HTERT RPE-1 (cell line): ENCODE data around the gene RWDD3.

Experiments
- in situ Hi-C: fragments of 300-500 bp; cut with MboI; formaldehyde crosslinking; loops from 4 replicates; pipeline ENCODE4 v1.14.3; 2020; ENCODE audit warnings: low sequenced_read_pairs

The RWDD3 gene, protein sequence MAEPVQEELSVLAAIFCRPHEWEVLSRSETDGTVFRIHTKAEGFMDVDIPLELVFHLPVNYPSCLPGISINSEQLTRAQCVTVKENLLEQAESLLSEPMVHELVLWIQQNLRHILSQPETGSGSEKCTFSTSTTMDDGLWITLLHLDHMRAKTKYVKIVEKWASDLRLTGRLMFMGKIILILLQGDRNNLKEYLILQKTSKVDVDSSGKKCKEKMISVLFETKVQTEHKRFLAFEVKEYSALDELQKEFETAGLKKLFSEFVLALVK

DNA sequence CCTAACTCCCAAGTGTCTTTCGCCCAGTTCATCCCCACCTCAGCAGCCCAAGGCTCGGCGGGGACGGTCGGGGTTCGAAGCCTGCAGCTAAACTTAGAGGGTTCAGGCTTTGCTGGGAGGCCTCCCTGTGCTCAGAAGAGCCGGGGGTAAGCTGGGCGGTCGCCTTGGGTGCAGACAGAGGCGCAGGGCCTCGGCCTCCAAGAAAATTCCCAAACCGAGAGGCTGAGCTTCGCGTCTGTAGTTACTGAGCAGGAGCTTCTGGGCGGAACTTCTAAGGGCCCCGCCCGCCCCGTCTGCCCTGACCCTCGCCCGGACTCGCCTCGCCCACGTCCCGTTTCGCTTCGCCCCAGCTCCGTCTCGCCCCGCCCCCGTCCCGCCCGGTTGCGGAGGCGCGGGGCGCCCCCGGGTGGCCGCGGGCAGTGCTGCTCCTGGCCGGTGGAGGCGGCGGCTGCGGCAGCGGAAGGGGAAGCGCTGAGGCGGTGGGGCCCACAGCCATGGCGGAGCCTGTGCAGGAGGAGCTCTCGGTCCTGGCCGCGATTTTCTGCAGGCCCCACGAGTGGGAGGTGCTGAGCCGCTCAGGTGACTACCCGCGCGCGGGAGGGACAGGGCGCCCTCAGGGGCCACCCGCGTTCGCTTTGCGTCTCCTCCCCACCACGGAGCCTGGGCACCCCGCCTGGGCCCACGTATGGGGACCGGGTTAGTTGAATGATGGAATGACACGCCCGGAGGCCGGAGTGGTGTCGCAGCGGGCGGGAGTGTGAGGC, at the start of gene RWDD3:
Gene RWDD3, plus strand, starts transcription at position 474 of the 764 bp plus-strand sequence. Its CDS starts 21 bp downstream, at position 495.
- in situ Hi-C loops = no loop called here

DNA sequence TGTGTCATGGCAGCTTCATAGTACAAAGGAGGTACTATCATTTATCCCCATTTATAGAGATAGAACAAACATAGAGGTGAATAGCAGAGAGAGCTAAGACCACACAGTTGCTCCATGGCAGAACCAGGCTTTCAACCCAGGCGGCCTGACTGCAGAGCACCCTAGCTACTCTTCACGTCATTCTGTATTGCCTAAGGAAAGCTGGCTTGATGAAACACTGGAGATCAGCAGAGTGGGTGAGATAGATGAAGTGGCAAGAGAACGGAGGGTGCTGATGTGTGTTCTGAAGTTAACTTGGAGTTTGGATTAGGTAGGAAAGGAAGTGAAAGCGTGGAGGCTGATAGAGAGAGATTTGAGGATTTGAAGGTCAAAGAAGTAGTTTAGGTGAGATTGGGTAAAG, 47.9 kb upstream of the RWDD3 start:
- in situ Hi-C loops = no loop called here

DNA sequence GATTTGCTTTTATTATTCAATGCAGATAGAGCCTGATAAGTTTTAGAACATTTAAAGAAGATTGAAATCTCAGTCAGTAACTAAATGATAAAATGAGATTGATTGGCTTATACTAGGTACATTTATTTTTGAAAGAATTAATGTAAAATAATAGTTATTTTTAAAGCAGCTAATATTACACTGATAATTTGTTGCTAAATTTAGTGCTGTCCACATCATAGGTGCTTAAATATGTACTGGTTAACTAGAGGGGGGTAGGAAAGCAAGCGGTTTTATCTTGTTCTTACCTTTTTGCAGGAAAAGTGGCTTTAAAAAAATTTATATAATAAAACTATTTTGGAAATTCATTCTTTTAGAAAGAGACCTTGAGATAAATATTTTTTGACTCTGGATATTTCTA, 40.4 kb upstream of the RWDD3 start:
- in situ Hi-C loops = no loop called here

DNA sequence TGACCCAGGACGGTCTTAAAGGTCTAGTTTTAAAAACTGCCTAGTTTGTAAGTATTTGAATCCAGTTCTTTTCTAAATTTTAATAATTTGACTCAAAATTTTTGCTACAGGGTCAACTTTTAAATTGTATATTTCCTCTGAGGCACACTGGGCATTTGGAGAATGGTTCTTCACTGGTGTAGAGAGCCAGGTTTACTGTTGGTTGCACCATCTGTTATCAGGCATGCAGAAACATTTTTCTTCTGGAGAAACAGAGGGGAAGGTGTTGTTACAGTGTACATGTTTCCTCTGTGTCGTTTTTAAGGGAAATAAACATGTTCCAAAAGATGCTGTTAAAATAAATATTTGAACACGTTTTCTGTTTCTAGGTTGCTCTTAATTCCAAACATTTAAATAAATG, 39.0 kb upstream of the RWDD3 start:
- in situ Hi-C loops = no loop called here

DNA sequence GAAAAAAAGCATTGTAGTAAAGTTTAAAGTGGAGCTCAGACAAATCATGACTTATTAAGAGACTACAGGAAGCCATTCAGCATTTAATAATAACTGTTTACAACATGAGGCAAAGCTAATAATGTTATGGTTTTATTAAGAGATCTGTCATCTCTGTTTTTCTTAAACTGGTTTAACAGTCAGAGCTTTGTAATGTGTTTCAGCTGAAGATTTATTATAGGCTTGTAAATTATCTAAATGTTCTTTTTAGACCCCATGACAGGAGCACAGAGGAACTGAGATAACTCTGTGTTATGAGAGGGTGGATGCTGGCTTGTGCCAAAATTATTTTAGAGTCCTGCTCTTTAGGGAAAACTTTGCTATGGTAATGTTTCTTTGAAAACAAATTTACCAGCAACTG, 38.0 kb upstream of the RWDD3 start:
- in situ Hi-C loops = no loop called here

DNA sequence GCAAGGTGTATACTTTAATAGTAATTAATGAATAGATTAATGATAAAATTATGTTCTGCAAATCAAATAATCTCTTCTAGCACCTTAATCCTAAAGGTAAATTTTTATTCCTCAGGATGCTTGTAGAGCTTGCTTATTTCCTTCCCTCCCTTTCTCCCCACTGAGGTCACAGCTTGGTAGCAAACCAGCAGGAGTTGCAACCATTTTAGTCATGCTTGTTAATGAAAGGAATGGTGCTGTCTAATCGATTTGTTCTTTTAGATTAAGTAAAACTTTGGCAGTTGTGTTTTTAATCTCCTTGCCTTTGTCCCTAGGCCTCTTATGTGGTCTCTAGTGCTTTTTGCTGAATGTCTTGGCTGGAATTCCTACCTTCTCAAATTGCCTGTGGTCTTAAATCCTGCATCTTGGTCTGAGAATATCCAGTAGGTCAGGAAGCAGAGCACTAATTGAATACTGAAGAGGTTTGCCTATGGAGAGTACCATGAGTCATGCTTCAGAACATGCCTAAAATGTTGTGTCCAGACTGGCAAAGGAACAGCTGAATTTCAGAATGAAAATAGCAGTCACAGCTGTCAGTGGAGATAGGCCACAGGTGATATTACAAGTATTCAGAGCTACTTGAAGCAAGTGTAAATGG, 36.3 kb upstream of the RWDD3 start:
- in situ Hi-C loops = no loop called here

DNA sequence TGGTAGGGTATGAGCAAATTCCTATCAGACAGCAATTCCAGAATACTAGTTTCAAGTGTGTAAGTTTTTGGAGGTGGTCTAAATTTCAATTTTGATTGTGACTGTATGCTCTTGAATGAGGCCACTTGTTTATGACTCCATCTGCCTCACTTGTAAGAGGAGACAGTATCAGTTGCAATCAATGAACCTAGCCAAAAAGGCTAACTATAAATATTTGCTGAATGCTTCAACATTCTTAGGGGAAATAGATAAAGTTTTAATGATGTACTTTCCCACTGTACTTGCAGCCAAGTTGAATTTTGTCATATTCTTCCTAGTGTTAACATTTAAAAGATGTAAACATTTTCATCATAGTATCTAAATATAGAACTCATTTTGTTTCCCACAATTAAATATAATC, 32.1 kb upstream of the RWDD3 start:
- in situ Hi-C loops = no loop called here

DNA sequence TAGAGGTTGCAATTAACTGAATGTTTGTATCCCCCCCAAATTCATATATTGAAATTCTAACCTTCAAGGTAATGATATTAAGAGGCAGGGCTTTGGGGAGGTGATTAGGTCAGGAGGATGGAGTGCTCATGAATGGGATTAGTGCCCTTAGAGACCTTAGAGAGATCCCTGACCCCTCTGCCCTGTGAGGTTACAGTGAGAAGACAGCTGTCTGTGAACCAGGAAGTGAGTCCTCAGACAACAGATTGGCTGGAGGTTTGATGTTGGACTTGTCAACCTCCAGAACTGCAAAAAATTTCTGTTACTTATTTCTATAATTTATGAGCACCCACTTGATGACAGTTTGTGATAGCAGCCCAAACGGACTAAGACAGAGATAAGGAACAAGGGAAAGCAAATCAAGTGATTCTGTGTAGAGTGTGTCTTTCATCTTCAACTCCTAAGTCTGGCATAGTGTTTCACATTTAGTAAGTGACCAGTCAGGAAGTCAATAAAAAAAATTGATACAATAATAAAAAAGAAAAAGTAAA, 30.0 kb upstream of the RWDD3 start:
- in situ Hi-C loops = no loop called here

DNA sequence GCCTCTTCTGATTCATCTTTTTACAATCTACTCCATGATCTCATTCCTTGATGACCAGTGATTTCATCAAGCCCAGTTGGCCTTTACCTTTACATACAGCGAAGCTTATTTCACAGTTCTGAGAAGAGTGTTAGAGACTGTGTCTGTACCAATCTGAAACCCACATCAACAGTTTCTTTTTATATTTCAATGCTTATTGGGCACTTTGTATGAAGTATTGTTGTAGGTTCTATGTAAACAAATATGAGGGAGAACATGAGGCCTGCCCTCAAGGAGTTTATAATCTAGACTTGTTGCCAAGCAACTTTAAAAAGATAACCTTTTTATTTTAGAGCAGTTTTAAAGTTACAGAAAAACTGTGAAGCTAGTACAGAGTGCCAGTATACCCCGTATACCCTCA, 27.5 kb upstream of the RWDD3 start:
- in situ Hi-C loops = no loop called here

DNA sequence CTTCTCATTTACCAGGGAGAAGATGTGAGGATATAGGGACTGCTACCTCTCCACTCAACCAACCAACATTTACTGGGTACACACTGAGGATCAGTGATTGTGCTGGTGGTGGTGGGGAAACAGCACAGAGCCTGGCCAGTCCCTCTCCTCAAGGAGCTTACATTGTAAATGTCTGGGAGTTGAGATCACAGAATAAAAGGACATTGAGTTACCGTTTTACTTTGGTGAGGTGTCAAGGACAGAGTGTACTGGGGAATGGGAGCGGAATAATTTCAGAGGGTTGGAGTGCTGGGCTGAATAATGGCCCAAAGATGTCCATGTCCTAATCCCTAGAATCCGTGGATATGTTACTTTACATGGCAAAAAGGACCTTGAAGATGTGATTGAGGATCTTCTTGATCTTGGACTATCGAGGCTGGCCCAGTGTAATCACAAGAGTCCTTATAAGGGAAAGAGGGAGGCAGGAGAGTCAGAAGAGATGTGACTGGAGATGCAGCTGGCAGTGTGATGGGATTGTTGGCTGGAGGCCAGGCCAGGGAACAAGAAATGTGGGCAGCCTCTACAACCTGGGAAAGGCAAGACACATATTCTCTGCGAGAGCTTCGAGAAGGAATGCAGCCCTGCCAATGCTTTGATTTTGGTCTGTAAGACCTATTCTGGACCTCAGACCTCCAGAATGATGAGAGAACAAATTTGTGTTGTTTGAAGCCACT, 26.6 kb upstream of the RWDD3 start:
- in situ Hi-C loops = no loop called here

DNA sequence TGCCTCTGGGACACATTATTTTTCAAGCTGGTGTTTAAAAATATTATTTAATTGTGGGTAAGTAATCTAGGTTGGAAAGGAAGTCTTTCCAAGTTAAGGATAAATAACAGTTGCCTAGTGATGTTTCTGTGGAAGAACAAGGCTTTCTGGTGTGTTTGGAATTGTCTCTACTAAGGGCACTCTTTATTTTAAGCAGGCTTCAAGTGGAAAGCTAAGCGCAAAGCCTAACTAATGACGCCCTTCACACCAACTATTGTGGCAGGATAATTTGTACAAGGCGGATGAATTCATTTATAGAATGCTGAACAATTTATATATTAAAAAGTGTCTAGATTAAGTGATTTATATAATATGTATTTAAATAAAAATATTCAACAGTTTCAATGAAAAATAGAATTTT, 25.1 kb upstream of the RWDD3 start:
- in situ Hi-C loops = no loop called here

DNA sequence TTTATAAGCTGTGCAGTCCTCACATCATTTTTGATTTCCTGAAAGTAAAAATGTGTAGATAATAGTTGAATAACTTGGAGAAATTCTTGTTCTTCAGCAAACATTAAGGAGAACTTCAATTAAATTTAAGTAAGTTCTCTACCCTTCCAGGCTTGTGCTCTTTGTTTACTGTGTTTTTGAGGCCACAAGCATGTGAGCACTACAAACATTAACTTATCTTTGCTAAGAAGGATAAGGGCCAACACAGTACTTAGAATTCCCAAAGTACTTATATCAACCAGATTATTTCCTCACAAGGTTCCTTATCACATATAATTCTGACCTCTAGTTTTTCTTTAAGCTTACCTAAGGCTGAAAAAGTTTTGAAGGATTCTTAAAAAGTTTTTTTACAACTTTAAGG, 24.7 kb upstream of the RWDD3 start:
- in situ Hi-C loops = no loop called here

DNA sequence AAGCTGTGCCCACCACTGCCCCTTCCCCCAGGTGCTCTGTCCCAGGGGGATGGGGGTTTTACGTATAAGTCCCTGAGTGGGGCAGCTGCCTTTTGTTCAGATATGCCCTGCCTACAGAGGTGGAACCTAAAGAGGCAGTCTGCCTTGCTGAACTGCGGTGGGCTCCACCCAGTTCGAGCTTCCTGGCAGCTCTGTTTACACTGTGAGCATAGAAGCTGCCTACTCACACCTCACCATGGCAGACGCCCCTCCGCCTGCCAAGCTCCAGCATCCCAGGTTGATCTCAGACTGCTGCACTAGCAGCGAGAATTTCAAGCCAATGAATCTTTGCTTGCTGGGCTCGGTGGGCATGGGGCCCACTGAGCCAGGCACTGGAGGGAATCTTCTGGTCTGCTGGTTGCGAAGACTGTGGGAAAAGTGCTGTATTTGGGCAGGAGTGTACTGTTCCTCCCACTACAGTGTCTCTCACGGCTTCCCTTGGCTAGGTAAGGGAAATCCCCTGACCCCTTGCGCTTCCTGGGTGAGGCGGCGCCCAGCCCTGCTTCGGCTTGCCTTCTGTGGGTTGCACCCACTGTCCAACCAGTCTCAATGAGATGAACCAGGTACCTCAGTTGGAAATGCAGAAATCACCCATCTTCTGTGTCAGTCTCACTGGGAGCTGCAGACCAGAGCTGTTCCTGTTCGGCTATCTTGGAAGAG, 17.6 kb upstream of the RWDD3 start:
- in situ Hi-C loops = no loop called here

DNA sequence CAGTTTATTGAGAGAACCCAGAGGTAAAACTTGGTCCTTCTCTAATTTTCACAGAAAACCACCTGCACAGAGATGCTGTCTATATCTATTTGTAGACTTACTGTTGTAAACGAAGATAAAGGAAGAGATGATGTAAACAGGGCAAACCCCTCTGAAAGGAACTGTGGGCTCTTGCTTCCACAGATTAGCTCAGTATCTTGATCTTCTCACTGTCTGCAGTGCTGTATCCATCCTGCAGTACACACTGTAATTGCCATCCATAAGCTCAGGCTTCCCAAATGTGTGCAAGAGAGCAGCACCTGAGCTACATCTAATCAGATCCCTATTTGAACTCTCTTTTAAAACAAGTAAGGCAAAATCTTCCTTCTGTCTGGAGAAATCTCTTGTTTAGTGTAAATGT, 16.6 kb upstream of the RWDD3 start:
- in situ Hi-C loops = no loop called here

DNA sequence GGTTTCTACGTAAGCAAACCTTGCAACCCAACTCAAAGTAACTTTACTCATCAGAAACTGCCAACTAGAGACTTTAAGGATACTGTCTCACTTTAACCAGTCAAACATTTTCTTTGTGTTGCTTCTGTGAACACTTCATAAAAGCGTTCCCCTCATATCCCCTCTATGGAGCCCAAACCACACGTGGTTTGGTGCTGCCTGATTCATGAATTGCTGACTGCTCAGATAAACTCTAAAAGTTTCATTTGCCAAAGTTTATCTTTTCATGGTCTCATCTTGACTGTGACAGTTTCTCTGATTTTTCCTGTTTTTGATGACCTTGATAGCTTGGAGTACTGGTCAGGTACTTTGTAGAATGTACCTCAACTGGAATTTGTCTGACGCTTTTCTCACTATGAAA, 14.6 kb upstream of the RWDD3 start:
- in situ Hi-C loops = no loop called here

DNA sequence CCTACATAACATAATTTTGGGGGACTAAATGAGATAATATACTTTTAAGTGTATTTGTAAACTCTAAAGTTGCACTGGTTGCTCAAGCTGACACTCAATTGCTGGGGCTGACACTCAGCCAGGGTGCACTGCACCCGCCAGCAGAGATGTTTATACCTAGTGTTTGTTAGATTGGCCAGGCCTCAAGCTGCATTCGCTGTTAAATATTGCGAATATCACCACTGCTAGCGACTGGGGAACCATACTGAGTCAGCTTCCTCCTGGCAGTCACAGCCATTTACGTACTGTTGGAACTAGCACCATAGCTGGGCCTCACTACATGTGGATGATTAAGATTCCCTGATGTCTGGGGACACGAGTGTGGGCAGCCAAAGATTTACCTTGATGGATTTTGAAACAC, 12.7 kb upstream of the RWDD3 start:
- in situ Hi-C loops = no loop called here

DNA sequence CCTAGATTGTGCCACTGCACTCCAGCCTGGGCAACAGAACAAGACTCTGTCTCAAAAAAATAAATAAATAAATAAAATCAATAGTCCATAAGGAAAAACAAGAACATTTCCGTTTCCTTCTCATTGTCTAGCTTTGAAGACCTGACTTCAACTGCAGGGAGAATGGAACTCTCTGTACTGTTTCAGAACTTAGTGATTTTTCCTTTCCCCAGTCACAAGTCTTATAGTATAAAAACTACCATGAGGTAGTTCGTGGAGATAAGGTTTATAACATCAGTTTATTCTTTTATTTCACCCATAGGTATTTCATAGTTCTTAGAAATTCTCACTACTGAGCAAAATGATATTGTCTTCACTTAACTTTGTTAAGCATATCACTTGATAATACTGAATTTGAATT, 11.4 kb upstream of the RWDD3 start:
- in situ Hi-C loops = no loop called here

DNA sequence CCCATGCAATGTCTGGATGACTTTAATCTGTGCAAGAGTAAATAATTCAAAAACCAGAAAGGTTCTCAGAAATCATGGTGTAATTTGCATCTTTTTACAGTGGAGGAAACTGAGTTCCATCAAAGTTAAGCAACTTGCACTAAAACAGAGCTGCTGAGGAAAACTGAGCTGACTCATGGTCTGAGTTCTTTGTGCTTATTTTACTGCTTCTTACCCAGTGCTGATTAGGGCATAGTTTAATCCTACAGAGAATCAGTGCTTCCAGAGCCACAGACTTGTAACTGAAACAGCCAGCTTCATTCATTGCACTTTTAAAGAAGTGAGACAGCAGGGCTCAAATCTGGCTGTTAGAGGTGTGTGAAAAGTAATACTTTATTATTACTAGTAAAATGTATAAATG, 10.9 kb upstream of the RWDD3 start:
- in situ Hi-C loops = no loop called here

DNA sequence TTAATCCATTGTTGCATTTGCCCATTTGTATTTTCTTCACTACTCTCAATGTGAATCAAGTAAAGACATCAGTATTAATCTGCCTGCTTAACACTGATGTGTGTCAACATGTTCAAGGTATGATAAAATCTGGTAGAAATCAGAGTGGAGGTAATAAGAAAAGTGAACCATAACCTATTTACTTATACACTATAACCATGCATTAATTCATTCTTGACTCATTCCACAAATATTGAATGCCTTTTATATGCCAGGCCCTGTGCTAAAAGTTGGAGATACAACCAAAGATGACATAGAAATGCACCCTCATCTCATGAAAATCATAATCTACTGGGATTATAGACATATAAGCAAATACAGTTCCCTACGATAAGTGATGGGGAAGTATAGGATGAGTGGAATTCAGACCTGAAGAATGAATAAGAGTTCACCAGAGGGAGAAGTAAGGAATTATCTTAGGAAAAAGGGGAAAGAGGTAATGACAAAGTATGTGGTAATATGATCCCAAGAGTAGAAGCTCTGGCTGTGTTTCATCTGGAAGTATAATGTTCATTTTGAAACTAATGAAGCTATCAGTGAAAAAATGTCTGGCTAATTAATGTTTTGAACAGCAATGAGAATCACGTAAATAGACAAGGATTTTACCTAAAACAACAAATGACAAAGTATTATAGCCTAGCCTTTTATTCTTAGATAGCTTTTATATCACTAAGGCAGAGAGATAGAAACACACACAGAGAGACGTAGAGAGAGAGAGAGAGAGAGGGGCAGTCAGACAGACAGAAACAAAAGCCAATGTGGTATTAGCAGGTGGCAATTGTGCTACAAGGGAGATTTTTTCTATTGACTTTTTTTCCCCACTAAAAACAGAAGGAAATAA, 7.0 kb upstream of the RWDD3 start:
- in situ Hi-C loops = no loop called here

DNA sequence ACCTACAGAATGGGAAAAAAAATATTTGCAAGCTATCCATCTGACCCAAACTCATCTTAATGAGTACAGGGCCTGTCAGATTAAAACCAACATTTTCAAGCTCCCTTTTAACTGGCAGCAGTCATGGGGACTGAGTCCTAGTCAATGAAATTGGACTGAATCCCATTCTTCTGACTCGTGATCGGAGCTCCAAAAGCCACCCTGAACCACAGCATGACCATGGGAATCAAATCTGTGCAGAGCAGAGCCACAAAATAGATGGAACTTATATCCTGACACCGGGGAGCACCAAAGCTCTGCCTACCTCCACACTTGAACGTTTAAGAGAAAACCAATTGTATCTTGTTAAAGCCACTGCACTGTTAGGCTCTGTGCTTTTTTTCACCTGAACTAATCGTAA, 5.0 kb upstream of the RWDD3 start:
- in situ Hi-C loops = no loop called here
